ENCODE data around the gene SYCP3.

- TF ChIP-seq TSHZ2 (CRISPR knock-in tag; IDR thresholded peaks at IDR 0.05): no peak
- no peak for TF ChIP-seq TCF4 (CRISPR knock-in tag; IDR thresholded peaks at IDR 0.05; ENCODE audit: borderline replicate concordance)
- no peak for TF ChIP-seq GLIS3 (CRISPR knock-in tag; IDR thresholded peaks at IDR 0.05)
- TF ChIP-seq CREB5 (CRISPR knock-in tag; IDR thresholded peaks at IDR 0.05; ENCODE audit: low read depth): no peak
- TF ChIP-seq ISL1 (CRISPR knock-in tag; IDR thresholded peaks at IDR 0.05): peak; percentile 50
- no peak for TF ChIP-seq RARB (CRISPR knock-in tag; IDR thresholded peaks at IDR 0.05)
- TF ChIP-seq ESRRG (CRISPR knock-in tag; IDR thresholded peaks at IDR 0.05): no peak
- TF ChIP-seq PATZ1 (CRISPR knock-in tag; IDR thresholded peaks at IDR 0.05; ENCODE audit: borderline replicate concordance): no peak
- TF ChIP-seq OSR1 (CRISPR knock-in tag; IDR thresholded peaks at IDR 0.05): no peak
- no peak for TF ChIP-seq PPARA (CRISPR knock-in tag; IDR thresholded peaks at IDR 0.05; ENCODE audit: borderline replicate concordance)
These were observed 12.2 kb downstream of the SYCP3 start for GRCh38 chr12:101727098-101727497.
